GM19023 (cell line): Measurements from ENCODE around the gene ZNF215.
"Not testable (repeated sequence)": the region's sequence is repeated elsewhere in the genome, so short reads cannot be mapped to it uniquely, and the experiment has no call there.

Source experiments
- ATAC-seq: cut with Tn5 transposase; IDR thresholded peaks from one replicate; pipeline ENCODE4 v1.9.1; 2021; ENCODE audit warnings: mild to moderate bottlenecking, moderate library complexity; ENCODE audit not compliant: unreplicated experiment

ZNF215 gene

DNA sequence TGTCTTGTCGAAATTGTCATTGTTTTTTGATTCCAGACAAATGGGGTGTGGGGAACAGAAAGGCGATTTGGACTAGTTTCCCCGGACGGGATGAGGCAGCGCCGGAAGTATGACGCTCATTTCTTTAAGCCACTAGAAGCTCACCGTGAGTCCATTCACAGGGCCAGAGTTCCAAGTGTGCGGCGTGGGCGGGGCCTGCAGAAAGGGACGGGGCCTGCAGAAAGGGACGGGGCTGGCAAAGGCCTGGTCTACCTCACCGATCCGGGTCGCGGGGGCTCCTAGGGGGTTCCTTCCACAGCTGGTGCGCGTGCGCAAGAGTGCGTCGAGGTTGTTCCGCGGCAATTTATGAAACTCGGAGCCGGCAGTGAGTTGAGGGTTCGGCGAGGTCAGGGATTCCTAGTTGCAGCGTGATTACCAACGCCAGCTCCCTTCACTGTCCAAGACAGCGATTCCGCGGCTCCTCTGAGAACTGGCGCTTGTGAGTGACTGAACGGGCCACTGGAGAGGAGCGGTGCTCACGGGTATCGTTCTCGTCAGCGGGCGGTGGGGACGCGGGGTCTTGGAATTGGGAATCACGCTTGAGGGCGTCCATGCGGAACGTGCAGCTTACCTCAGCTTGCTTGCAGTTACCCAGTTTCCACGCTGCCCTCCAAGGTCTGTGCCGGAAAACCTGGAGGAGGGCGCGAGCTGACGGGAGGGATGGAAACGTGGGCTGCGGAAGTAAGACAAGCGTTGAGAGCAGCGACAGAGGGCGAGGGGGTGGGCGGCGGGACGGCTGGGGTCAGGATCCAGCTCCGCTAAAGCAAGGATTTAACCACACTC is at the start of gene ZNF215:
Gene ZNF215 (plus strand): TSS at position 219 of the 822 bp plus-strand sequence. CDS start 5,847 bp downstream, outside the sequence.
- ATAC-seq = peak; percentile 69

DNA sequence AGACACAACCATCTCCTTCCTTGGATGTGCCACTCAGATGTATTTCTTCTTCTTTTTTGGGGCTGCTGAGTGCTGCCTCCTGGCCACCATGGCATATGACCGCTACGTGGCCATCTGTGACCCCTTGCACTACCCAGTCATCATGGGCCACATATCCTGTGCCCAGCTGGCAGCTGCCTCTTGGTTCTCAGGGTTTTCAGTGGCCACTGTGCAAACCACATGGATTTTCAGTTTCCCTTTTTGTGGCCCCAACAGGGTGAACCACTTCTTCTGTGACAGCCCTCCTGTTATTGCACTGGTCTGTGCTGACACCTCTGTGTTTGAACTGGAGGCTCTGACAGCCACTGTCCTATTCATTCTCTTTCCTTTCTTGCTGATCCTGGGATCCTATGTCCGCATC is 49.3 kb upstream of the ZNF215 start:
- no peak for ATAC-seq

GRCh38 chr11:6882751-6883150 is 43.5 kb upstream of the ZNF215 start:
- no peak for ATAC-seq

GRCh38 chr11:6887711-6888110 is 38.5 kb upstream of the ZNF215 start:
- ATAC-seq = not testable (repeated sequence)

DNA sequence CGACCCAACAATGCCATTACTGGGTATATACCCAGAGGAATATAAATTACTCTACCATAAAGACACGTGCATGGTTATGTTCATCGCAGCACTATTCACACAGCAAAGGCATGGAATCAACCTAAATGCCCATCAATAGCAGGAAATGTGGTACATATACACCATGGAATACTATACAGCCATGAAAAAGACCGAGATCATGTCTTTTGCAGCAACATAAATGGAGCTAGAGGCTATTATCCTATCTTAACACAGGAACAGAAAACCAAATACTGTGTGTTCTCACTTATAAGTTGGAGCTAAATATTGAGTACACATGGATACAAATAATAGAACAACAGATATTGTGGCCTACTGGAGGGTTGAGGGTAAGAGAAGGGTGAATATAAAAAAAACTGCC is 37.4 kb upstream of the ZNF215 start:
- no peak for ATAC-seq

DNA sequence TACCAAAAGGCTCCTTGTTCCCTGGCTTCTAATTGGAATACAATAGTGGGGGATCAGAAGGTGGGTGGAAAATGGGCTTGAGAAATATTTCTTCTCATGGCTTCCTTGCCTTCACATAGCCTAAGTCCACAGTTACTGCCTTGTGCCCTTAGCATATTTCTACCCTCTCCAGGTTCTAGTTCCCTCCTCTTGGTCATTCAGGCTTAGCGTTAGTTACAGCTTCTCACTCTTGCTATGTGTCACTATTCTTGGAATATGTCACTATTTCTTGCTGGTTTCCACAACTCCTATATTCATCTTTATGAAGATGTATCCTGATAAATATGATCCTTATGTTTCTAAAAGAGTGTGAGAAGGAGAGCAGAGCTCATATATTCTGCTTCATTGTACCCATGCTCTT is 36.4 kb upstream of the ZNF215 start:
- no peak for ATAC-seq

DNA sequence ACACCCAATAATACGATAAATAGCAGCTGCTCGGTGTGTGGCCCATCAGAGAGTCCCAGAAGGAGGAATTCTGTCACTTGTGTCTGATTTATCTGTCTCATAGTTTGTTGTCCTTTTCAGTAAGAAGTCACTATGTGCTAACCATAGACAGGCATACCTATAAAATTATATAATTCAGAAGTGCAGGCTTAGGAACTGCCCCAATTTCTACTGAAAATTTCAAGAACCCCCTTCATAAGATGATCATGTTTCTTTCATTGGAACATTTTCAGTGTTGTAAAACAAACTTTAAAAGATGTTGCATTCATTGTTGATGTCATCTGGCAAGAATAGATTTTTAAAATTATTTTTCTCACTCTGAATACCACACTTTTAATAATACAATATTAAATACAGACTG is 33.8 kb upstream of the ZNF215 start, which contains the start of gene OR2D2:
Gene OR2D2 (minus strand): TSS at position 101 of the 400 bp plus-strand sequence. CDS start 0 bp downstream, at position 101.
- no peak for ATAC-seq

- ATAC-seq = no peak
These were observed 32.1 kb upstream of the ZNF215 start for GRCh38 chr11:6894097-6894496.

GRCh38 chr11:6895010-6895409 is 31.2 kb upstream of the ZNF215 start:
- ATAC-seq = peak; percentile 62

- ATAC-seq = no peak
These were observed 27.3 kb upstream of the ZNF215 start for GRCh38 chr11:6898911-6899310.

DNA sequence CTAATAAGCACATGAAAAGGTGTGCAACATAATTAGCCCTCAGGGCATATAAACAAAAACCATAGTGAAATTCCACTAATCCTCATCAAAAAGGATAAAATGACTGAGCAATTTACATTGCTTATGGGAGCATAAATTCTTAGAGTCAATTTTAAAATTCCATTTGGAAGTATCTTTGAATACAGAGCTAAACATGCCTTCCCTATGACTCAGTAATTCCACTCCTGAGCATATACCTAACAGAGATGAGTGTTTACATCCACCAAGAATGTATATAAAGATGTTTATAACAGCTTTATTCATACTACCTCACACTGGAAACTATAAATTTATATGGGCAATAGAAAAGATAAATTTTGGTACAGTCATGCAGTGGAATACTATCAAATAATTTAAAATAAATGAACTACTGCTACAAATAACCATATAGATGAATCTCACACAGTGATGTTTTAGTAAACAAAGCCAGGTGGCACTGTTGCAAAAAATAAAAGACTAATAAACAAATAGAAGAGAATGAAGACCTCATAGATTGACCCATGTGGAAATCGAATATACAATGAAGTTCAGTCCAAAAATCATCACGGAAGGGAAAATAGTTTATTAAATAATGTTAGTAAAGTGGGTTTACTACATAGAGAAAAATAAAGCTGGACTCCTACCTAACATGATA is 25.8 kb upstream of the ZNF215 start:
- ATAC-seq = no peak

GRCh38 chr11:6904804-6905203 is 21.4 kb upstream of the ZNF215 start:
- not testable (repeated sequence) for ATAC-seq

GRCh38 chr11:6911378-6911777 is 14.8 kb upstream of the ZNF215 start:
- ATAC-seq = no peak

GRCh38 chr11:6911948-6912347 is 14.3 kb upstream of the ZNF215 start:
- ATAC-seq = no peak

DNA sequence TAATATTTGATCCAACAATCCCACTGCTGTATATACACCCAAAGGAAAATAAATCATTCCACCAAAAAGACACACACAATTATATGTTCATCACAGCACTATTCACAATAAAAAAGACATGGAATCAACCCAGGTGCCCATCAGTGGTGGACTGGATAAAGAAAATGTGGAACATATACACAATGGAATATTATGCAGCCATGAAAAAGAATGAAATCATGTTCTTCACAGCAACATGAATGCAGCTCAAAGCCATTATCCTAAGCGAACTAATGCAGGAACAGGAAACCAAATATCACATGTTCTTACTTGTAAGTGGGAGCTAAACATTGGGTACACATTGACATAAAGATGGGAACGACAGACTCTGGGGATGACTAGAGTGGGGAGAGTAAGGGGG is 6.5 kb upstream of the ZNF215 start:
- ATAC-seq = no peak

- no peak for ATAC-seq
These were observed 5.5 kb upstream of the ZNF215 start, which contains the start of gene OR2D3 for GRCh38 chr11:6920702-6921101. OR2D3 (plus strand) TSS chr11:6921002; CDS start chr11:6921002, 0 bp downstream.

DNA sequence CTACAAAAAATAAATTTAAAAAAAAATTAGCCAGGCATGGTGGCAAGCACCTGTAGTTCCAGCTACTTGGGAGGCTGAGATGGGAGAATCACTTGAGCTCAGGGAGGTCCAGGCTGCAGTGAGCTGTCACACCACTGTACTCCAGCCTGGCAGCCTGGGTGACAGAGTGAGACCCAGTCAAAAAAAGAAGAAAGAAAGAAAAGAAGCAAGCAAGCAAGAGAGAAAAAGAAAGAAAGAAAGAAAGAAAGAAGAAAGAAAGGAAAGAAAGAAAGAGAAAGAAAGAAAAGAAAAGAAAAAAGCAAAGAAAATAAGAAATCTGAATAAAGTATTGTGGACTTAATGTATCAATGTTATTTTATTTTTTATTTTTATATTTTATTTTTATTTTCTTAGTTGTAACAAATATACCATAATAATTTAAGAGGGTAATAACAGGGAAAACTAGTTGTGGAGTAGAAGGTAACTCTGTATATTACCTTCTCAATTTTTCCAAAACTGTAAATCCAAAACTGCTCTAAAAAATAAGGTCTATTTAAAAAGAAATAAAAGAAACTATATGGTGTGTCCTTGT is 1.1 kb upstream of the ZNF215 start:
- ATAC-seq = no peak

- ATAC-seq = peak; percentile 13
These were observed 504 bp upstream of the ZNF215 start for GRCh38 chr11:6925636-6926207.

- peak; percentile 60 for ATAC-seq
These were observed 898 bp downstream of the ZNF215 start for GRCh38 chr11:6927030-6927617.

DNA sequence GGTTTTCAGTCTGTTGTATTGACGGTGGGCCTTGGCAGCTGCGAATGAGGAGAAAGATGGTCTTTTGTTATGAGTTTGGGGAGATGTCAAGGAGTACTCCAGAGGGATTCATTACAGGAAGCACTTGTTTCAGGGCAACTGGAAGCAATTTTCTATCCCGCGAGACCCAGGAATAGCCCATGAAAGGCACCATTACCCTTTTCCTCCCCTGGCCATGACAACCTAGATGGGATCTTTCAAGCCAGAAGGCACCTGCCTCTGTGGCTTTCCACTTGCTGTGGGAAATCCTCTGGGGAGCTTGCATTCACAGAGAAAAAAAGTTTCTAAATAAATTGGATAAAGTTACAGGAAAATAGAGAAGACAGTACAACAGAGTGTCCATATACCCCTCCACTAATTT is 2.7 kb downstream of the ZNF215 start:
- no peak for ATAC-seq

GRCh38 chr11:6931146-6931713 is 5.0 kb downstream of the ZNF215 start:
- no peak for ATAC-seq
